ENCODE measurements around the gene TBC1D1. TPM values are rescaled to one million over a fixed set of nuclear protein-coding genes. Genes with fewer than 3 reads are reported as not detected.

The TBC1D1 gene
- polyA plus RNA-seq, 1 experiment = 50.7 TPM

GRCh38 chr4:38077791-38078489 is 187.1 kb downstream of the TBC1D1 start:
- no peak for TF ChIP-seq CTCF (IDR thresholded peaks at IDR 0.05; ENCODE audit: low read depth, low read length)
- POLR2A ChIA-PET = no interaction called here

GRCh38 chr4:38078590-38079421 is 187.9 kb downstream of the TBC1D1 start:
- Histone ChIP-seq H3K27me3 (ENCODE audit: control insufficient read depth, insufficient read depth, low read length) (no peaks in the 10 kb centered on the region), H3K9me3 (ENCODE audit: control insufficient read depth, insufficient read depth, low read length) (no peaks in the 10 kb centered on the region), H3K27ac (ENCODE audit: low read depth, low read length) (peak overlapping the region; percentile 94), H3K4me3 (ENCODE audit: low read depth, low read length) (no peak overlapping the region)
- TF ChIP-seq CTCF (IDR thresholded peaks at IDR 0.05; ENCODE audit: low read depth, low read length) = no peak
- POLR2A ChIA-PET = interaction anchor here (0.9 to 1.0 kb wide), 2 partner anchors 21 to 82 kb away, joined by 3 to 5 read pairs; no protein-coding TSS in a partner anchor
- CTCF ChIA-PET = interaction anchor here (0.6 to 1.6 kb wide), 4 partner anchors 16 to 241 kb away, joined by 3 to 5 read pairs (median 4); no protein-coding TSS in a partner anchor
- DNase-seq (ENCODE audit: low read depth, low spot score) = peak; percentile 67

More at GRCh38 chr4:38077791-38078489, 187.1 kb downstream of the TBC1D1 start:
- no peaks in the 10 kb centered on the region for H3K9me3 ChIP-seq (ENCODE audit: control insufficient read depth, insufficient read depth, low read length)
- CTCF ChIA-PET = interaction anchor here (0.5 to 1.6 kb wide), 4 partner anchors 16 to 241 kb away, joined by 3 to 5 read pairs (median 4); no protein-coding TSS in a partner anchor
- H3K27ac ChIP-seq (ENCODE audit: low read depth, low read length) = peak overlapping the region; percentile 94
- H3K4me3 ChIP-seq (ENCODE audit: low read depth, low read length) = no peak overlapping the region
- no peak for DNase-seq (ENCODE audit: low read depth, low spot score)
- no peaks in the 10 kb centered on the region for H3K27me3 ChIP-seq (ENCODE audit: control insufficient read depth, insufficient read depth, low read length)

GRCh38 chr4:38080061-38080974 is 189.4 kb downstream of the TBC1D1 start:
- no peak for TF ChIP-seq CTCF (IDR thresholded peaks at IDR 0.05; ENCODE audit: low read depth, low read length)
- no peaks in the 10 kb centered on the region for H3K9me3 ChIP-seq (ENCODE audit: control insufficient read depth, insufficient read depth, low read length)
- H3K27me3 ChIP-seq (ENCODE audit: control insufficient read depth, insufficient read depth, low read length) = no peaks in the 10 kb centered on the region
- ChIA-PET CTCF (no interaction called here), POLR2A (interaction anchor here (0.6 kb wide), 1 partner anchor 399 kb away, joined by 8 read pairs; no protein-coding TSS in a partner anchor)
- DNase-seq (ENCODE audit: low read depth, low spot score) = no peak
- no peak overlapping the region for H3K27ac ChIP-seq (ENCODE audit: low read depth, low read length)
- no peak overlapping the region for H3K4me3 ChIP-seq (ENCODE audit: low read depth, low read length)

GRCh38 chr4:38082021-38082420 is 191.1 kb downstream of the TBC1D1 start:
- no peak for DNase-seq (ENCODE audit: low read depth, low spot score)
- Histone ChIP-seq H3K27me3 (ENCODE audit: control insufficient read depth, insufficient read depth, low read length) (no peaks in the 10 kb centered on the region), H3K4me3 (ENCODE audit: low read depth, low read length) (no peak overlapping the region), H3K9me3 (ENCODE audit: control insufficient read depth, insufficient read depth, low read length) (no peaks in the 10 kb centered on the region), H3K27ac (ENCODE audit: low read depth, low read length) (peak overlapping the region; percentile 92)
- POLR2A ChIA-PET = interaction anchor here (0.5 to 1.5 kb wide), 5 partner anchors 18 to 80 kb away, joined by 3 to 8 read pairs (median 5); no protein-coding TSS in a partner anchor
- TF ChIP-seq CTCF (IDR thresholded peaks at IDR 0.05; ENCODE audit: low read depth, low read length) = no peak
- CTCF ChIA-PET = interaction anchor here (0.7 to 2.0 kb wide), 2 partner anchors 98 to 239 kb away, joined by 4 to 8 read pairs; no protein-coding TSS in a partner anchor

Measured in AG04450 (cell line).